NCI-H510A (cell line): ENCODE measurements around the gene GRHPR.
"Not testable (repeated sequence)": the region's sequence is repeated elsewhere in the genome, so short reads cannot be mapped to it uniquely, and the experiment has no call there.

ENCODE experiments used
- DNase-seq: peaks from one replicate; lab custom pipeline; 2025; lab: John Stamatoyannopoulos, UW

GRHPR gene

GRCh38 chr9:37421914-37422288 is 595 bp upstream of the GRHPR start:
- no peak for DNase-seq

GRCh38 chr9:37423508-37423907 is 1.0 kb downstream of the GRHPR start:
- DNase-seq: no peak

GRCh38 chr9:37424204-37424685 is 1.7 kb downstream of the GRHPR start:
- DNase-seq: no peak

GRCh38 chr9:37424686-37425297 is 2.3 kb downstream of the GRHPR start:
- no peak for DNase-seq

GRCh38 chr9:37425298-37425752 is 2.8 kb downstream of the GRHPR start:
- no peak for DNase-seq

GRCh38 chr9:37426431-37426830 is 3.9 kb downstream of the GRHPR start:
- not testable (repeated sequence) for DNase-seq

GRCh38 chr9:37426846-37427245 is 4.3 kb downstream of the GRHPR start:
- DNase-seq: no peak

GRCh38 chr9:37428345-37428744 is 5.8 kb downstream of the GRHPR start:
- no peak for DNase-seq

GRCh38 chr9:37429441-37430285 is 7.2 kb downstream of the GRHPR start:
- DNase-seq: no peak

- no peak for DNase-seq
Measured at GRCh38 chr9:37430841-37431597, 8.5 kb downstream of the GRHPR start.

GRCh38 chr9:37432020-37432419 is 9.5 kb downstream of the GRHPR start:
- no peak for DNase-seq

GRCh38 chr9:37433867-37434371 is 11.4 kb downstream of the GRHPR start:
- no peak for DNase-seq

- no peak for DNase-seq
Measured at GRCh38 chr9:37436540-37436939, 14.0 kb downstream of the GRHPR start.

GRCh38 chr9:37437010-37437409 is 14.5 kb downstream of the GRHPR start:
- DNase-seq: no peak

- no peak for DNase-seq
Measured at GRCh38 chr9:37437621-37438020, 15.1 kb downstream of the GRHPR start.

GRCh38 chr9:37438359-37438758 is 15.9 kb downstream of the GRHPR start:
- DNase-seq: no peak

GRCh38 chr9:37441776-37442370 is 19.4 kb downstream of the GRHPR start:
- DNase-seq: no peak

GRCh38 chr9:37442556-37442955 is 20.1 kb downstream of the GRHPR start:
- no peak for DNase-seq

- DNase-seq: no peak
Measured at GRCh38 chr9:37443566-37443965, 21.1 kb downstream of the GRHPR start.

- DNase-seq: no peak
Measured at GRCh38 chr9:37444890-37445289, 22.4 kb downstream of the GRHPR start.

- no peak for DNase-seq
Measured at GRCh38 chr9:37445832-37446231, 23.3 kb downstream of the GRHPR start.

GRCh38 chr9:37446401-37446800 is 23.9 kb downstream of the GRHPR start:
- DNase-seq: no peak
